OCI-LY1 (cell line): Measurements from ENCODE around the gene DCT.

Experiments used
- H2AFZ ChIP-seq: fragments of 200-600 bp; sonication (generic), shearing (Covaris generic); 2 replicates; pipeline ENCODE4 v1.6.0; 2014; ENCODE audit warnings: antibody characterized with exemption, mild to moderate bottlenecking, low read length
- H3F3A ChIP-seq: fragments of 200-600 bp; sonication (generic), shearing (Covaris generic); 2 replicates; pipeline ENCODE4 v1.6.0; 2014; ENCODE audit warnings: mild to moderate bottlenecking, antibody characterized with exemption, low read length, moderate library complexity; ENCODE audit not compliant: insufficient read depth
- H3K27ac ChIP-seq: fragments of 200-600 bp; sonication (generic); 2 replicates; pipeline ENCODE4 v1.5.1; 2014; ENCODE audit warnings: low read length, mixed run types, mild to moderate bottlenecking, low read depth; ENCODE audit not compliant: poor library complexity, severe bottlenecking
- H3K27me3 ChIP-seq: fragments of 200-600 bp; sonication (generic); 2 replicates; pipeline ENCODE4 v1.6.0; 2014; ENCODE audit warnings: antibody characterized with exemption, mild to moderate bottlenecking, low read length, moderate library complexity; ENCODE audit not compliant: insufficient read depth
- H3K36me3 ChIP-seq: fragments of 200-600 bp; sonication (generic); 2 replicates; pipeline ENCODE4 v1.6.1; 2014; ENCODE audit warnings: mild to moderate bottlenecking, antibody characterized with exemption, low read length, moderate library complexity, mixed read lengths; ENCODE audit not compliant: insufficient read depth
- H3K4me1 ChIP-seq: fragments of 200-600 bp; sonication (generic); 2 replicates; pipeline ENCODE4 v1.5.1; 2014; ENCODE audit warnings: mild to moderate bottlenecking, low read length, moderate library complexity; ENCODE audit not compliant: insufficient read depth, severe bottlenecking
- H3K4me2 ChIP-seq: fragments of 200-600 bp; sonication (generic), shearing (Covaris generic); 2 replicates; pipeline ENCODE4 v1.6.1; 2014; ENCODE audit warnings: low read length
- H3K4me3 ChIP-seq: fragments of 200-600 bp; sonication (generic); 2 replicates; pipeline ENCODE4 v1.5.1; 2014; ENCODE audit warnings: low read length, low read depth, mild to moderate bottlenecking, mixed read lengths; ENCODE audit not compliant: poor library complexity, severe bottlenecking
- H3K79me2 ChIP-seq: fragments of 200-600 bp; shearing (Covaris generic); 2 replicates; pipeline ENCODE4 v1.6.1; 2016; ENCODE audit warnings: mixed run types, low read length, mixed read lengths; ENCODE audit not compliant: insufficient read depth
- H3K9ac ChIP-seq: fragments of 200-600 bp; sonication (generic), shearing (Covaris generic); 2 replicates; pipeline ENCODE4 v1.6.1; 2014; ENCODE audit warnings: mild to moderate bottlenecking, low read length, mixed read lengths
- H3K9me2 ChIP-seq: fragments of 200-600 bp; sonication (generic), shearing (Covaris generic); 2 replicates; pipeline ENCODE4 v1.6.1; 2014; ENCODE audit warnings: low read depth, mild to moderate bottlenecking, low read length, mixed read lengths
- H3K9me3 ChIP-seq: fragments of 200-600 bp; shearing (Covaris generic); 2 replicates; pipeline ENCODE4 v1.6.1; 2014; ENCODE audit warnings: low read length, mixed read lengths
- H4K20me1 ChIP-seq: fragments of 200-600 bp; sonication (generic), shearing (Covaris generic); 2 replicates; pipeline ENCODE4 v1.6.0; 2016; ENCODE audit warnings: mild to moderate bottlenecking, low read length; ENCODE audit not compliant: insufficient read depth
- EZH2 ChIP-seq: fragments of 200-600 bp; sonication (generic), shearing (Covaris generic); IDR thresholded peaks from 2 replicates; pipeline ENCODE4 v1.8.0; 2017; ENCODE audit warnings: borderline replicate concordance, mixed run types, mild to moderate bottlenecking, antibody characterized with exemption, low read length, moderate library complexity, mixed read lengths
- TF ChIP-seq, protein P1 (sequence below): fragments of 200-600 bp; sonication (generic), shearing (Covaris generic); IDR thresholded peaks from 2 replicates; pipeline ENCODE4 v1.5.1; 2017; ENCODE audit warnings: mild to moderate bottlenecking, antibody characterized with exemption, low read length, moderate library complexity, mixed read lengths

The DCT gene

DNA sequence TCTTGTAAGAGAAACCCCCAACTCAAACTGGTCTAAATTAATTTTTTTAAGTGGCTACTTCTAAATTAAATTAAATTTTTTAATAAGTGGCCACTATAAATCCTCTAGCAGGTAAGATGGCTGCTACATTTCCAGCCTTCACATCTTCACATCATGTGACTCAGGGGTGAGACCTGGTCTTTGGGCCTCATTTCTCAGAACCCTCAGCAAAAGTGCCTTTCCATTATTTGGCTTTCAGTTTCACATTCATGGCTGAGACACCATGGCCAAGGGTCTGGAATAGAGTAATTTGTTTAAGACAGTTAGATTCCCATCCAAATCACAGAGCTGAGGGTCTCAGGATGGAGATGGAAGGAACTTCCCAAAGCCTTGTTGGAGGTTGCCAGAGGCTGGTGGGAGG, 47.5 kb downstream of the DCT start:
- no peaks in the 10 kb centered on the region for H3K4me1 ChIP-seq

DNA sequence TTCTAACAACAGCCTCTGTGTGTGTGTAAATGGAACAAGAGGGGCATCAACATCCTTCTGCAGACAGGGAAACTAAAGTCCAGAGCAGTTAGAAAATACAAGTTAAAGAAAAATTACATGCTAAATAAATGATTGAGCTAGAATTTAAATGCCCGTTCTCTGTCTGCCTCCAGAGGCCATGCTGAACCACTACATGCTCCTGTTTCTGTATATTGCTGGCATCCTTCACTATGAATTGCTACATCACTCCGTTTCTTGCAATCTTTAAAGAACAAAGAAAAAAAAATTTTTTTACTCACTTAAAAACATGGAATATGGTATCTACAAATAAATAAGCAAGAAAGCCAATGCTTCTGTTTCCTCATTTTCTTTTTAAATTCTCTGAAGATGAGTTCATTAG, 47.9 kb downstream of the DCT start:
- no peak overlapping the region for H3K4me3 ChIP-seq
- TF ChIP-seq, protein P1, sequence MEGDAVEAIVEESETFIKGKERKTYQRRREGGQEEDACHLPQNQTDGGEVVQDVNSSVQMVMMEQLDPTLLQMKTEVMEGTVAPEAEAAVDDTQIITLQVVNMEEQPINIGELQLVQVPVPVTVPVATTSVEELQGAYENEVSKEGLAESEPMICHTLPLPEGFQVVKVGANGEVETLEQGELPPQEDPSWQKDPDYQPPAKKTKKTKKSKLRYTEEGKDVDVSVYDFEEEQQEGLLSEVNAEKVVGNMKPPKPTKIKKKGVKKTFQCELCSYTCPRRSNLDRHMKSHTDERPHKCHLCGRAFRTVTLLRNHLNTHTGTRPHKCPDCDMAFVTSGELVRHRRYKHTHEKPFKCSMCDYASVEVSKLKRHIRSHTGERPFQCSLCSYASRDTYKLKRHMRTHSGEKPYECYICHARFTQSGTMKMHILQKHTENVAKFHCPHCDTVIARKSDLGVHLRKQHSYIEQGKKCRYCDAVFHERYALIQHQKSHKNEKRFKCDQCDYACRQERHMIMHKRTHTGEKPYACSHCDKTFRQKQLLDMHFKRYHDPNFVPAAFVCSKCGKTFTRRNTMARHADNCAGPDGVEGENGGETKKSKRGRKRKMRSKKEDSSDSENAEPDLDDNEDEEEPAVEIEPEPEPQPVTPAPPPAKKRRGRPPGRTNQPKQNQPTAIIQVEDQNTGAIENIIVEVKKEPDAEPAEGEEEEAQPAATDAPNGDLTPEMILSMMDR: peak; percentile 16; the same call in 1 of the 2 replicates
- no peak for TF ChIP-seq EZH2
- no peaks in the 10 kb centered on the region for H3K4me1 ChIP-seq
- H3K79me2 ChIP-seq: no peaks in the 10 kb centered on the region
- no peak overlapping the region for H3K27ac ChIP-seq
- no peaks in the 10 kb centered on the region for H4K20me1 ChIP-seq
- H3K9me3 ChIP-seq: no peaks in the 10 kb centered on the region
- no peaks in the 10 kb centered on the region for H3K27me3 ChIP-seq
- H3K36me3 ChIP-seq: no peaks in the 10 kb centered on the region
- H2AFZ ChIP-seq: no peak overlapping the region
- no peaks in the 10 kb centered on the region for H3F3A ChIP-seq
- no peak overlapping the region for H3K9ac ChIP-seq
- no peaks in the 10 kb centered on the region for H3K9me2 ChIP-seq
- H3K4me2 ChIP-seq: no peak overlapping the region

More for the DNA sequence above, 47.5 kb downstream of the DCT start:
- no peaks in the 10 kb centered on the region for H3K36me3 ChIP-seq
- no peak overlapping the region for H3K27ac ChIP-seq
- no peaks in the 10 kb centered on the region for H3F3A ChIP-seq
- H3K4me2 ChIP-seq: no peak overlapping the region
- H3K9me2 ChIP-seq: no peaks in the 10 kb centered on the region
- no peaks in the 10 kb centered on the region for H3K79me2 ChIP-seq
- H3K4me3 ChIP-seq: no peak overlapping the region
- H2AFZ ChIP-seq: no peak overlapping the region
- H3K9me3 ChIP-seq: no peaks in the 10 kb centered on the region
- no peak overlapping the region for H3K9ac ChIP-seq
- H3K27me3 ChIP-seq: no peaks in the 10 kb centered on the region
- TF ChIP-seq EZH2: no peak
- TF ChIP-seq, protein P1: no peak
- no peaks in the 10 kb centered on the region for H4K20me1 ChIP-seq

DNA sequence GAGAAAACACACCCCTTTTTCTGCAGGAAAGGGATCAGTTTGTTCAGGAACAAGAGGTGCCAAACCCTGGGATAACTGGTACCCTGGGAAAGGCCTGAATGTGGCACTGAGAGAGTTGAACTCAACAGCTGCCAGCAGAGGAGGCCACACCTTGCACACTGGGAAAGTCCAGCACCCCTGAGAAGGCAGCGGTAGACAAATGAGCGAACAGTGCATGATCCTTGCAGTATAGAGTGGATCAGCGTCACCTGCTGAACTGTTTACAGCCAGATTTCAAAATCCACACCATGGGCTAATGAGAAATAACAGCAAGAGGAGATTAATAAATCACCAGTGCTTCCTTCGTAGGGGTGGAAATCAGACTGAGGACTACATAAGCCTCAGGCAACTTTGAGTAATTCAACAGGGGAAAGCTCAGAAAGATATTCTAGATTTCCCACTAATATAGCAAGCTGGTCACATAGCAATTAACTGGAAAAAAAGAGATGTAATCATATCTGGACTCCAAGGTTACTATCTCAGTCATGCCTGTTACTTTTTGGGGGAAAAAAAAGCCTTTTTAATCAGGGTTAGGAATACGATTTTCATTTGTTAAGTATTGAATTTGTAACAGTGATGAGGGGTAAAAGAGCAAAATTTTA, 52.0 kb downstream of the DCT start:
- Histone ChIP-seq H3K4me2 (no peak overlapping the region), H3K4me3 (no peak overlapping the region), H3K4me1 (no peaks in the 10 kb centered on the region), H3K9me2 (no peaks in the 10 kb centered on the region), H3K9me3 (no peaks in the 10 kb centered on the region), H3K27ac (no peak overlapping the region), H3F3A (no peaks in the 10 kb centered on the region), H2AFZ (no peak overlapping the region), H3K36me3 (no peaks in the 10 kb centered on the region), H3K79me2 (no peaks in the 10 kb centered on the region), H3K9ac (no peak overlapping the region), H3K27me3 (no peaks in the 10 kb centered on the region), H4K20me1 (no peaks in the 10 kb centered on the region)
- TF ChIP-seq EZH2: no peak
- TF ChIP-seq, protein P1: no peak
